H1 (cell line): ENCODE measurements around the gene OGG1. TPM values are rescaled to one million over a fixed set of nuclear protein-coding genes. Genes with fewer than 3 reads are reported as not detected.

Source experiments
- CTCF ChIA-PET: fragments of 300-600 bp; sonication (Branson Sonifier 250); formaldehyde crosslinking; loops from one replicate; lab custom pipeline; 2021; ENCODE audit not compliant: partially characterized antibody; lab: Charles Lee
- POLR2A ChIA-PET: fragments of 300-600 bp; sonication (Branson Sonifier 250); formaldehyde crosslinking; loops from one replicate; lab custom pipeline; 2021; ENCODE audit warnings: inconsistent platforms; ENCODE audit not compliant: partially characterized antibody; lab: Charles Lee
- DNase-seq, 2 experiments: peaks; one replicate each; pipeline versions ENCODE4 v3.0.0 to v3.0.0-alpha.2; 2010 to 2022; ENCODE audit warnings: low spot score in 2 of 2, low read depth in 1 of 2, mixed read lengths in 1 of 2
- FAIRE-seq: peaks from 2 replicates; lab custom pipeline; 2011; peaks lifted over from hg19 to GRCh38; lab: Jason Lieb, UNC
- H2AFZ ChIP-seq: 2 replicates; pipeline ENCODE4 v1.8.1; 2012; ENCODE audit warnings: low read length, inconsistent platforms
- H2AK5ac ChIP-seq: 2 replicates; pipeline ENCODE4 v1.6.1; 2013; ENCODE audit warnings: low read depth, low read length
- H2BK120ac ChIP-seq: replicated peaks from 2 replicates; pipeline ENCODE3; 2013; ENCODE audit warnings: low read depth, low read length, inconsistent platforms
- H2BK12ac ChIP-seq: 2 replicates; pipeline ENCODE4 v1.6.1; 2013; ENCODE audit warnings: low read depth, low read length
- H2BK15ac ChIP-seq: 2 replicates; pipeline ENCODE4 v1.6.1; 2013; ENCODE audit warnings: low read length
- H2BK20ac ChIP-seq: 2 replicates; pipeline ENCODE4 v1.6.1; 2013; ENCODE audit warnings: low read length
- H2BK5ac ChIP-seq: 2 replicates; pipeline ENCODE4 v1.6.1; 2013; ENCODE audit warnings: low read depth, low read length
- H3K14ac ChIP-seq: 2 replicates; pipeline ENCODE4 v1.6.1; 2013; ENCODE audit warnings: inconsistent platforms; ENCODE audit not compliant: insufficient read length
- H3K18ac ChIP-seq: 2 replicates; pipeline ENCODE4 v1.6.1; 2013; ENCODE audit warnings: low read length; ENCODE audit errors: extremely low read depth
- H3K23ac ChIP-seq: 2 replicates; pipeline ENCODE4 v1.6.1; 2013; ENCODE audit warnings: inconsistent platforms; ENCODE audit not compliant: insufficient read length
- H3K23me2 ChIP-seq: 2 replicates; pipeline ENCODE4 v1.6.1; 2013; ENCODE audit warnings: low read depth, low read length
- H3K27ac ChIP-seq: 2 replicates; pipeline ENCODE4 v1.6.1; 2011; ENCODE audit warnings: low read depth, low read length, inconsistent platforms
- H3K27me3 ChIP-seq, 4 experiments: replicated peaks in 1 of 4; 1 replicate in 1 of 4; 2 replicates in 3 of 4; pipeline versions ENCODE4 v1.6.1 to v1.8.1; 2011 to 2013; ENCODE audit warnings: low read length in 3 of 4, mild to moderate bottlenecking in 3 of 4, inconsistent platforms in 2 of 4, mixed read lengths in 2 of 4, moderate library complexity in 1 of 4; ENCODE audit not compliant: control insufficient read depth in 3 of 4, insufficient read depth in 3 of 4; ENCODE audit errors: extremely low read depth in 1 of 4
- H3K36me3 ChIP-seq, 4 experiments: 2 replicates each; pipeline versions ENCODE4 v1.6.1 to v1.8.1; 2011 to 2013; ENCODE audit warnings: mild to moderate bottlenecking in 4 of 4, low read length in 3 of 4, moderate library complexity in 2 of 4, control low read depth in 1 of 4, inconsistent platforms in 1 of 4; ENCODE audit not compliant: insufficient read depth in 4 of 4, control insufficient read depth in 2 of 4
- H3K4ac ChIP-seq: replicated peaks from 2 replicates; pipeline ENCODE3; 2013; ENCODE audit warnings: low read length, low read depth, mixed read lengths, inconsistent platforms; ENCODE audit not compliant: insufficient read length
- H3K4me1 ChIP-seq, 4 experiments: replicated peaks in 1 of 4; 1 replicate in 1 of 4; 2 replicates in 3 of 4; pipeline versions ENCODE4 v1.6.1 to v1.8.1; 2011 to 2013; ENCODE audit warnings: low read length in 3 of 4, inconsistent platforms in 2 of 4, mixed read lengths in 1 of 4; ENCODE audit not compliant: insufficient read depth in 4 of 4, control insufficient read depth in 3 of 4
- H3K4me2 ChIP-seq, 2 experiments: 2 replicates each; pipeline versions ENCODE4 v1.6.1 to v1.8.1; 2011 to 2013; ENCODE audit warnings: low read depth in 2 of 2, low read length in 2 of 2, control low read depth in 1 of 2, inconsistent platforms in 1 of 2, mild to moderate bottlenecking in 1 of 2; ENCODE audit not compliant: insufficient read depth in 1 of 2
- H3K4me3 ChIP-seq, 4 experiments: fragments of 200-600, 300-600 bp in 1 of 4; sonication (generic), shearing (Covaris generic), sonication (Bioruptor Twin) in 1 of 4; 2 replicates each; pipeline versions ENCODE4 v1.5.1 to v1.8.1; 2011 to 2016; ENCODE audit warnings: low read length in 4 of 4, low read depth in 3 of 4, control low read depth in 2 of 4, inconsistent platforms in 2 of 4, mild to moderate bottlenecking in 2 of 4, mixed read lengths in 1 of 4, moderate library complexity in 1 of 4; ENCODE audit not compliant: insufficient read depth in 2 of 4; ENCODE audit errors: extremely low read depth in 1 of 4
- H3K56ac ChIP-seq: replicated peaks from 2 replicates; pipeline ENCODE3; 2013; ENCODE audit warnings: low read depth, mild to moderate bottlenecking, mixed read lengths, low read length, inconsistent platforms; ENCODE audit not compliant: insufficient read length
- H3K79me1 ChIP-seq: 2 replicates; pipeline ENCODE4 v1.6.1; 2013; ENCODE audit warnings: low read depth, low read length, control low read depth
- H3K79me2 ChIP-seq, 2 experiments: 2 replicates each; pipeline versions ENCODE4 v1.6.1 to v1.8.1; 2012 to 2013; ENCODE audit warnings: low read length in 2 of 2, mild to moderate bottlenecking in 2 of 2, inconsistent platforms in 1 of 2; ENCODE audit not compliant: insufficient read depth in 2 of 2, control insufficient read depth in 1 of 2
- H3K9ac ChIP-seq, 4 experiments: replicated peaks in 1 of 4; 1 replicate in 1 of 4; 2 replicates in 3 of 4; pipeline versions ENCODE4 v1.6.1 to v1.8.1; 2011 to 2013; ENCODE audit warnings: low read depth in 3 of 4, low read length in 3 of 4, control low read depth in 2 of 4, mild to moderate bottlenecking in 2 of 4, moderate library complexity in 2 of 4, inconsistent platforms in 1 of 4; ENCODE audit errors: extremely low read depth in 1 of 4
- H3K9me3 ChIP-seq, 2 experiments: 2 replicates each; pipeline versions ENCODE4 v1.6.1 to v1.8.1; 2012 to 2013; ENCODE audit warnings: mild to moderate bottlenecking in 2 of 2, moderate library complexity in 2 of 2, control low read depth in 1 of 2, inconsistent platforms in 1 of 2, low read depth in 1 of 2, low read length in 1 of 2, mixed read lengths in 1 of 2; ENCODE audit not compliant: insufficient read depth in 2 of 2
- H4K20me1 ChIP-seq, 2 experiments: replicated peaks in 1 of 2; 2 replicates each; pipeline versions ENCODE3 to v1.8.1; 2011 to 2013; ENCODE audit warnings: inconsistent platforms in 2 of 2, low read length in 2 of 2, mild to moderate bottlenecking in 1 of 2; ENCODE audit not compliant: insufficient read depth in 2 of 2, control insufficient read depth in 1 of 2
- H4K5ac ChIP-seq: 2 replicates; pipeline ENCODE4 v1.6.1; 2013; ENCODE audit warnings: low read length, low read depth, mixed read lengths, inconsistent platforms; ENCODE audit not compliant: insufficient read length
- H4K8ac ChIP-seq: 2 replicates; pipeline ENCODE4 v1.8.0; 2013; ENCODE audit warnings: mild to moderate bottlenecking, moderate library complexity, low read length, inconsistent platforms; ENCODE audit not compliant: insufficient read depth; ENCODE audit errors: extremely low read depth
- H4K91ac ChIP-seq: replicated peaks from 2 replicates; pipeline ENCODE3; 2013; ENCODE audit warnings: low read length, mixed read lengths, inconsistent platforms; ENCODE audit not compliant: insufficient read length
- NRF1 ChIP-seq: IDR thresholded peaks from 2 replicates; pipeline ENCODE4 v1.6.1; 2011; ENCODE audit warnings: mild to moderate bottlenecking, low read depth, low read length, improper control_type of control experiment
- SAP30 ChIP-seq: fragments of 300-600 bp; sonication (generic); IDR thresholded peaks from 2 replicates; pipeline ENCODE4 v1.7.1; 2012; ENCODE audit warnings: low read length, moderate library complexity, mild to moderate bottlenecking, inconsistent platforms; ENCODE audit not compliant: insufficient read depth, insufficient replicate concordance
- WGBS, 2 experiments: shearing (Covaris generic) in 1 of 2; methylation state at CpG; one replicate each; pipeline versions ENCODE4 v1.1.6 to v1.1.7; 2013 to 2015; ENCODE audit warnings: low lambda C conversion rate in 2 of 2, mixed read lengths in 2 of 2, inconsistent platforms in 1 of 2, low coverage in 1 of 2, missing lambda C conversion rate in 1 of 2; ENCODE audit not compliant: insufficient replicate concordance in 2 of 2, insufficient coverage in 1 of 2, insufficient read length in 1 of 2; ENCODE audit errors: extremely low coverage in 1 of 2, missing lambda C conversion rate in 1 of 2; 5-methylcytosine and 5-hydroxymethylcytosine counted together
- polyA plus RNA-seq, 7 experiments: library from polyadenylated mRNA; depleted of rRNA in 3 of 7; stranded (reverse) in 5 of 7; unstranded in 2 of 7; fragments of >200 nt in 5 of 7; fragments of 200-250 nt in 2 of 7; gene quantifications; 1 replicate in 5 of 7; 2 replicates in 1 of 7; 4 replicates in 1 of 7; pipeline versions ENCODE4 v1.2.1 to v1.2.3, GENCODE V29; 2011 to 2013; ENCODE audit warnings: missing spikeins in 2 of 7, mixed read lengths in 2 of 7
- total RNA-seq: library from RNA; stranded (reverse); fragmentation: NEBNext Ultra II Directional; extraction: Animal tissue kit (Norgen Biotek cat#: 25700); gene quantifications from 2 replicates; pipeline ENCODE4 v1.2.1, GENCODE V29; 2021

OGG1 gene
- total and polyA plus RNA-seq, 2 of the 8 experiments (the other 6 are each of a cell fraction or from before 2014, with no cell fraction given): 29.6 to 46.8 TPM

GRCh38 chr3:9710174-9710739 lies 39.5 kb upstream of the OGG1 start:
- Histone ChIP-seq H2AK5ac (no peak overlapping the region), H3K27me3 (peaks cover 0 to 9% (median 2%) of the 10 kb centered on the region in 4 experiments; a peak in 3 of 7 replicates), H3K4me1 (peaks cover 1 to 5% (median 4%) of the 10 kb centered on the region in 4 experiments; a peak in 5 of 7 replicates), H3K9me3 (no peaks in the 10 kb centered on the region), H4K20me1 (peaks cover 0 to 2% of the 10 kb centered on the region in 2 experiments), H3K4me2 (no peak overlapping the region), H3K79me1 (no peaks in the 10 kb centered on the region), H2BK120ac (no peak overlapping the region), H3K79me2 (no peaks in the 10 kb centered on the region), H3K23me2 (peaks cover 6% of the 10 kb centered on the region; the same call in 1 of the 2 replicates), H4K5ac (no peak overlapping the region), H4K8ac (no peak overlapping the region), H2BK15ac (no peak overlapping the region), H3K9ac (no peak overlapping the region), H3K27ac (no peak overlapping the region), H2BK5ac (no peak overlapping the region), H3K4ac (no peak overlapping the region), H3K56ac (no peak overlapping the region), H3K4me3 (no peak overlapping the region), H2AFZ (no peak overlapping the region), H3K36me3 (no peaks in the 10 kb centered on the region), H3K23ac (no peak overlapping the region), H3K14ac (no peak overlapping the region), H3K18ac (no peak overlapping the region), H4K91ac (no peak overlapping the region), H2BK12ac (no peak overlapping the region), H2BK20ac (no peak overlapping the region)
- 87% methylated on average over 3 of the region's 3 CpGs; no CpG with 5 or more reads in 1 of the 2 experiments for WGBS, 2 experiments
- FAIRE-seq (no peak), DNase-seq (no peak)
- TF ChIP-seq NRF1 (no peak), SAP30 (no peak)
- ChIA-PET POLR2A (no interaction called here), CTCF (interaction anchor here (0.7 to 8.8 kb wide), 3 partner anchors 9 to 308 kb away, joined by 3 to 84 read pairs (median 3); no protein-coding TSS in a partner anchor)
